ENCODE data around the gene FAIM2.

FAIM2 gene

GRCh38 chr12:49917788-49918173 is 14.1 kb upstream of the FAIM2 start:
- no peaks in the 10 kb centered on the region for H3K4me1 ChIP-seq (ENCODE audit: insufficient read depth, low read length)
- no peak overlapping the region for H3K9ac ChIP-seq (ENCODE audit: low read depth, low read length)
- H3K4me2 ChIP-seq (ENCODE audit: insufficient read depth, low read length): no peak overlapping the region
- no peak overlapping the region for H2AFZ ChIP-seq (ENCODE audit: low read depth, low read length)
- H3K79me2 ChIP-seq (ENCODE audit: insufficient read depth, low read length): no peaks in the 10 kb centered on the region
- H3K9me3 ChIP-seq (ENCODE audit: insufficient read depth, low read length, severe bottlenecking): no peaks in the 10 kb centered on the region
- TF ChIP-seq CTCF (IDR thresholded peaks at IDR 0.05; ENCODE audit: borderline replicate concordance, extremely low read depth, low read length, poor library complexity, severe bottlenecking): no peak
- TF ChIP-seq EZH2 (IDR thresholded peaks at IDR 0.05; ENCODE audit: borderline replicate concordance, low read depth, low read length, severe bottlenecking): no peak
- H3K27me3 ChIP-seq (ENCODE audit: insufficient read depth, low read length, poor library complexity): no peaks in the 10 kb centered on the region
- ATAC-seq (ENCODE audit: insufficient read depth, low read depth) (no peak), DNase-seq (no peak)
- peaks cover 4% of the 10 kb centered on the region; the same call in 1 of the 2 replicates for H4K20me1 ChIP-seq (ENCODE audit: insufficient read depth, low read length)
- H3K36me3 ChIP-seq (ENCODE audit: insufficient read depth, low read length): no peaks in the 10 kb centered on the region
- H3K27ac ChIP-seq (ENCODE audit: low read length): no peak overlapping the region
- no peak overlapping the region for H3K4me3 ChIP-seq (ENCODE audit: low read depth in 1 of 2, low read length in 2 of 2)

- Histone ChIP-seq H4K20me1 (ENCODE audit: insufficient read depth, low read length) (peaks cover 4% of the 10 kb centered on the region; the same call in 1 of the 2 replicates), H2AFZ (ENCODE audit: low read depth, low read length) (no peak overlapping the region), H3K36me3 (ENCODE audit: insufficient read depth, low read length) (no peaks in the 10 kb centered on the region), H3K9me3 (ENCODE audit: insufficient read depth, low read length, severe bottlenecking) (no peaks in the 10 kb centered on the region), H3K9ac (ENCODE audit: low read depth, low read length) (no peak overlapping the region), H3K27ac (ENCODE audit: low read length) (no peak overlapping the region), H3K4me3 (ENCODE audit: low read depth in 1 of 2, low read length in 2 of 2) (no peak overlapping the region), H3K4me1 (ENCODE audit: insufficient read depth, low read length) (no peaks in the 10 kb centered on the region), H3K4me2 (ENCODE audit: insufficient read depth, low read length) (no peak overlapping the region), H3K79me2 (ENCODE audit: insufficient read depth, low read length) (no peaks in the 10 kb centered on the region), H3K27me3 (ENCODE audit: insufficient read depth, low read length, poor library complexity) (no peaks in the 10 kb centered on the region)
- DNase-seq (no peak), ATAC-seq (ENCODE audit: insufficient read depth, low read depth) (no peak)
- TF ChIP-seq CTCF (IDR thresholded peaks at IDR 0.05; ENCODE audit: borderline replicate concordance, extremely low read depth, low read length, poor library complexity, severe bottlenecking) (no peak), EZH2 (IDR thresholded peaks at IDR 0.05; ENCODE audit: borderline replicate concordance, low read depth, low read length, severe bottlenecking) (no peak)
These were observed 13.6 kb upstream of the FAIM2 start for GRCh38 chr12:49917166-49917787.

GRCh38 chr12:49916129-49916919 is 12.6 kb upstream of the FAIM2 start:
- H3K4me1 ChIP-seq (ENCODE audit: insufficient read depth, low read length): no peaks in the 10 kb centered on the region
- H4K20me1 ChIP-seq (ENCODE audit: insufficient read depth, low read length): peaks cover 4% of the 10 kb centered on the region; the same call in 1 of the 2 replicates
- no peaks in the 10 kb centered on the region for H3K9me3 ChIP-seq (ENCODE audit: insufficient read depth, low read length, severe bottlenecking)
- H3K27me3 ChIP-seq (ENCODE audit: insufficient read depth, low read length, poor library complexity): no peaks in the 10 kb centered on the region
- no peak for DNase-seq
- TF ChIP-seq EZH2 (IDR thresholded peaks at IDR 0.05; ENCODE audit: borderline replicate concordance, low read depth, low read length, severe bottlenecking): no peak
- no peak for TF ChIP-seq CTCF (IDR thresholded peaks at IDR 0.05; ENCODE audit: borderline replicate concordance, extremely low read depth, low read length, poor library complexity, severe bottlenecking)
- H3K27ac ChIP-seq (ENCODE audit: low read length): no peak overlapping the region
- no peak overlapping the region for H3K4me3 ChIP-seq (ENCODE audit: low read depth in 1 of 2, low read length in 2 of 2)
- no peaks in the 10 kb centered on the region for H3K36me3 ChIP-seq (ENCODE audit: insufficient read depth, low read length)
- no peak overlapping the region for H2AFZ ChIP-seq (ENCODE audit: low read depth, low read length)
- ATAC-seq (ENCODE audit: insufficient read depth, low read depth): no peak
- H3K4me2 ChIP-seq (ENCODE audit: insufficient read depth, low read length): no peak overlapping the region
- H3K9ac ChIP-seq (ENCODE audit: low read depth, low read length): no peak overlapping the region
- H3K79me2 ChIP-seq (ENCODE audit: insufficient read depth, low read length): no peaks in the 10 kb centered on the region
